SK-N-SH treated with all-trans-retinoic acid at 6 μM for 48 hours (cell line): ENCODE results near the gene ELMO1.

Experiments used
- ARNTL ChIP-seq: fragments of 450-650 bp; formaldehyde crosslinking; IDR thresholded peaks from 2 replicates; pipeline ENCODE4 v1.5.0; 2020; ENCODE audit warnings: low read depth, mild to moderate bottlenecking, moderate library complexity, borderline replicate concordance
- BACH2 ChIP-seq: fragments of 250-450 bp; sonication (Bioruptor Pico); IDR thresholded peaks from 2 replicates; pipeline ENCODE4 v1.9.0; 2021; ENCODE audit warnings: mild to moderate bottlenecking, borderline replicate concordance
- ISL1 ChIP-seq: fragments of 250-450 bp; sonication (Bioruptor Pico); IDR thresholded peaks from 2 replicates; pipeline ENCODE4 v2.1.2; 2022; ENCODE audit warnings: mild to moderate bottlenecking, moderate library complexity
- TCF4 ChIP-seq: fragments of 250-450 bp; sonication (Bioruptor Pico); IDR thresholded peaks from 2 replicates; pipeline ENCODE4 v1.8.0; 2021; ENCODE audit warnings: mild to moderate bottlenecking, moderate library complexity, borderline replicate concordance
- ZC3H10 ChIP-seq: fragments of 250-450 bp; sonication (Bioruptor Pico); IDR thresholded peaks from 2 replicates; pipeline ENCODE4 v1.5.1; 2021; ENCODE audit warnings: mild to moderate bottlenecking, moderate library complexity
- ZFP30 ChIP-seq: fragments of 450-650 bp; formaldehyde crosslinking; IDR thresholded peaks from 2 replicates; pipeline ENCODE4 v1.5.0; 2022; ENCODE audit warnings: mild to moderate bottlenecking, moderate library complexity
- ZNF565 ChIP-seq: fragments of 450-650 bp; formaldehyde crosslinking; conservative IDR thresholded peaks from 2 replicates; pipeline ENCODE4 v1.5.0; 2020; ENCODE audit warnings: low read depth, mild to moderate bottlenecking, moderate library complexity
- TF ChIP-seq, protein P1 (sequence below): fragments of 250-450 bp; sonication (Bioruptor Pico); IDR thresholded peaks from 2 replicates; pipeline ENCODE4 v1.8.0; 2020; ENCODE audit warnings: mild to moderate bottlenecking, moderate library complexity, borderline replicate concordance
- TF ChIP-seq, protein P2 (sequence below): fragments of 250-450 bp; sonication (Bioruptor Pico); IDR thresholded peaks from 2 replicates; pipeline ENCODE4 v1.8.0; 2021; ENCODE audit warnings: low read depth, mild to moderate bottlenecking, moderate library complexity, borderline replicate concordance

DNA sequence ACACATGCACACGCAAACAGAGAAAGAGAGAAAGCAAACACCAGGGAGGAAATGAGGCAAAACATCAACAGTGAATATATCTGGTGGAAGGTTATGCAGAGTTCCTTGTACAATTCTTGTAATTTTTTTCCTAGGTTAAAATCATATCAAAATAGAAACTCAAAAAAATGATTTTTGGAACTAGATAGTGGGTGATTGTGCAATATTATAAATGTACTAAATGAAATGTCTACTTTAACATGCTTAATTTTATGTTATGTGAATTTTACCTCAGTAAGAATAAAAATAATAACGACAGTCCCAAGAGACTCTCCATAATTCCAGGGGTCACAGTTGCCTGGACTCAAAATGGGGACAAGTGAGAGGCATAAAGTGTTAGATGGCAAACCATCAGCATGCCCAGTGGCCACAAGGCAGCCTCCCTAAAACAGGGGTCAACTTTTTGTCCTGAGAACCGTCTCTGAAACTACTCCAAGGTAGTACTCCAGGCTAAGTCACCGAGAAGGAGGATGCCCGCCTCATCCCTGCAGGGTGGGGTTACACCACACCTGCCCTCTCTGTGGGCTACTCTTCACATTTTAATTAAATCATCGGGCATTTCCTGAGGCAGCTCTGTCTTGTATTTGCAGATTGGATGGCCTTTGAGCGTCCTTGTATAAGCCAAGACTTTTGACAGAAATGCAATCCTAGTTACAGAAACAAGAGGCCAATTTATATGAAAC, 267.7 kb downstream of the ELMO1 start:
- TF ChIP-seq ZC3H10 (no peak), ZFP30 (CRISPR knock-in tag) (no peak), ARNTL (CRISPR knock-in tag) (no peak), TCF4 (CRISPR knock-in tag) (no peak), ZNF565 (no peak), BACH2 (no peak), ISL1 (CRISPR knock-in tag) (no peak)
- TF ChIP-seq, protein P1, sequence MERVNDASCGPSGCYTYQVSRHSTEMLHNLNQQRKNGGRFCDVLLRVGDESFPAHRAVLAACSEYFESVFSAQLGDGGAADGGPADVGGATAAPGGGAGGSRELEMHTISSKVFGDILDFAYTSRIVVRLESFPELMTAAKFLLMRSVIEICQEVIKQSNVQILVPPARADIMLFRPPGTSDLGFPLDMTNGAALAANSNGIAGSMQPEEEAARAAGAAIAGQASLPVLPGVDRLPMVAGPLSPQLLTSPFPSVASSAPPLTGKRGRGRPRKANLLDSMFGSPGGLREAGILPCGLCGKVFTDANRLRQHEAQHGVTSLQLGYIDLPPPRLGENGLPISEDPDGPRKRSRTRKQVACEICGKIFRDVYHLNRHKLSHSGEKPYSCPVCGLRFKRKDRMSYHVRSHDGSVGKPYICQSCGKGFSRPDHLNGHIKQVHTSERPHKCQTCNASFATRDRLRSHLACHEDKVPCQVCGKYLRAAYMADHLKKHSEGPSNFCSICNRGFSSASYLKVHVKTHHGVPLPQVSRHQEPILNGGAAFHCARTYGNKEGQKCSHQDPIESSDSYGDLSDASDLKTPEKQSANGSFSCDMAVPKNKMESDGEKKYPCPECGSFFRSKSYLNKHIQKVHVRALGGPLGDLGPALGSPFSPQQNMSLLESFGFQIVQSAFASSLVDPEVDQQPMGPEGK (CRISPR knock-in tag): no peak
- TF ChIP-seq, protein P2, sequence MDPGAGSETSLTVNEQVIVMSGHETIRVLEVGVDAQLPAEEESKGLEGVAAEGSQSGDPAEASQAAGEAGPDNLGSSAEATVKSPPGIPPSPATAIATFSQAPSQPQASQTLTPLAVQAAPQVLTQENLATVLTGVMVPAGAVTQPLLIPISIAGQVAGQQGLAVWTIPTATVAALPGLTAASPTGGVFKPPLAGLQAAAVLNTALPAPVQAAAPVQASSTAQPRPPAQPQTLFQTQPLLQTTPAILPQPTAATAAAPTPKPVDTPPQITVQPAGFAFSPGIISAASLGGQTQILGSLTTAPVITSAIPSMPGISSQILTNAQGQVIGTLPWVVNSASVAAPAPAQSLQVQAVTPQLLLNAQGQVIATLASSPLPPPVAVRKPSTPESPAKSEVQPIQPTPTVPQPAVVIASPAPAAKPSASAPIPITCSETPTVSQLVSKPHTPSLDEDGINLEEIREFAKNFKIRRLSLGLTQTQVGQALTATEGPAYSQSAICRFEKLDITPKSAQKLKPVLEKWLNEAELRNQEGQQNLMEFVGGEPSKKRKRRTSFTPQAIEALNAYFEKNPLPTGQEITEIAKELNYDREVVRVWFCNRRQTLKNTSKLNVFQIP (CRISPR knock-in tag): no peak
